HCT116 (cell line): ENCODE measurements around the gene DOCK1. TPM values are rescaled to one million over a fixed set of nuclear protein-coding genes. Genes with fewer than 3 reads are reported as not detected.

Experiments used
- ATAC-seq: fragments of 200-7000 bp; cut with Tn5 transposase; 2 replicates; pipeline ENCODE4 v1.9.1; 2020; ENCODE audit warnings: mild to moderate bottlenecking, moderate library complexity
- BruUV-seq: library from RNA; stranded (reverse); fragments of 400-500 nt; replicated peaks from 2 replicates; lab custom pipeline; 2021; lab: Mats Ljungman, UMichigan
- CTCF ChIA-PET: fragments of 300-600 bp; sonication (Branson Sonifier 250); formaldehyde crosslinking; loops from one replicate; lab custom pipeline; 2021; ENCODE audit warnings: antibody characterized with exemption; lab: Charles Lee
- POLR2A ChIA-PET: fragments of 300-600, 350-600 bp; sonication (Branson Sonifier 250); formaldehyde crosslinking; loops from one replicate; lab custom pipeline; 2021; ENCODE audit warnings: antibody characterized with exemption; lab: Charles Lee
- RAD21 ChIA-PET, 2 experiments: fragments of 300-600 bp; sonication (Branson Sonifier 250); formaldehyde crosslinking; loops; one replicate each; lab custom pipeline; 2023; ENCODE audit warnings: low total read pairs in 2 of 2; ENCODE audit not compliant: uncharacterized antibody in 2 of 2, unreplicated experiment in 2 of 2, low non-redundant PET in 1 of 2; lab: Charles Lee
- DNase-seq: peaks from one replicate; pipeline ENCODE4 v3.0.0-alpha.2; 2010; ENCODE audit warnings: low read depth, low spot score
- H2AFZ ChIP-seq: fragments of 200-600 bp; shearing (Covaris generic), sonication (generic); 2 replicates; pipeline ENCODE4 v1.6.1; 2017; ENCODE audit warnings: low read depth, mixed run types, mixed read lengths, antibody characterized with exemption, low read length; ENCODE audit not compliant: poor library complexity, severe bottlenecking
- H3K27ac ChIP-seq: 2 replicates; pipeline ENCODE4 v1.5.1; 2012; ENCODE audit warnings: low read depth, low read length
- H3K27me3 ChIP-seq: fragments of 200-600 bp; sonication (generic); 2 replicates; pipeline ENCODE4 v1.6.1; 2016; ENCODE audit warnings: mixed run types, low read length, mixed read lengths; ENCODE audit not compliant: insufficient read depth
- H3K36me3 ChIP-seq, 2 experiments: fragments of 200-500 bp in 1 of 2; fragments of 200-600 bp in 1 of 2; sonication (Bioruptor generic) in 1 of 2; sonication (generic) in 1 of 2; 2 replicates each; pipeline versions ENCODE4 v1.5.1 to v1.6.1; 2014 to 2016; ENCODE audit warnings: low read length in 2 of 2, inconsistent platforms in 1 of 2, mixed read lengths in 1 of 2, mixed run types in 1 of 2; ENCODE audit not compliant: insufficient read depth in 2 of 2, control insufficient read depth in 1 of 2
- H3K4me1 ChIP-seq, 2 experiments: fragments of 200-600 bp in 1 of 2; sonication (generic) in 1 of 2; 2 replicates each; pipeline versions ENCODE4 v1.5.1 to v1.6.1; 2012 to 2017; ENCODE audit warnings: low read length in 2 of 2, inconsistent platforms in 1 of 2, mild to moderate bottlenecking in 1 of 2, mixed read lengths in 1 of 2, mixed run types in 1 of 2, moderate library complexity in 1 of 2; ENCODE audit not compliant: insufficient read depth in 2 of 2, control insufficient read depth in 1 of 2
- H3K4me2 ChIP-seq: fragments of 200-600 bp; sonication (generic); 2 replicates; pipeline ENCODE4 v1.6.1; 2017; ENCODE audit warnings: mixed run types, low read length, mixed read lengths
- H3K4me3 ChIP-seq, 2 experiments: fragments of 200-600 bp in 1 of 2; sonication (generic) in 1 of 2; replicated peaks in 1 of 2; 2 replicates each; pipeline ENCODE4 v1.5.1; 2011 to 2016; ENCODE audit warnings: low read length in 2 of 2, control low read depth in 1 of 2, low read depth in 1 of 2, mild to moderate bottlenecking in 1 of 2, mixed read lengths in 1 of 2, mixed run types in 1 of 2
- H3K79me2 ChIP-seq: fragments of 200-600 bp; sonication (generic); 2 replicates; pipeline ENCODE4 v1.6.1; 2017; ENCODE audit warnings: mild to moderate bottlenecking, mixed run types, low read length, moderate library complexity, mixed read lengths; ENCODE audit not compliant: insufficient read depth
- H3K9ac ChIP-seq: fragments of 200-600 bp; sonication (generic); 2 replicates; pipeline ENCODE4 v1.6.1; 2016; ENCODE audit warnings: low read length, mixed read lengths
- H3K9me2 ChIP-seq: fragments of 200-600 bp; sonication (generic), shearing (Covaris generic); 2 replicates; pipeline ENCODE4 v1.6.1; 2017; ENCODE audit warnings: mixed run types, mild to moderate bottlenecking, moderate library complexity; ENCODE audit not compliant: insufficient read depth
- H3K9me3 ChIP-seq, 2 experiments: fragments of 200-500 bp in 1 of 2; fragments of 200-600 bp in 1 of 2; sonication (Bioruptor generic) in 1 of 2; sonication (generic) in 1 of 2; 2 replicates each; pipeline ENCODE4 v1.6.1; 2014 to 2017; ENCODE audit warnings: low read length in 2 of 2, mixed read lengths in 2 of 2, inconsistent platforms in 1 of 2, low read depth in 1 of 2, mild to moderate bottlenecking in 1 of 2, mixed run types in 1 of 2, moderate library complexity in 1 of 2; ENCODE audit not compliant: control insufficient read depth in 1 of 2, insufficient read depth in 1 of 2
- H4K20me1 ChIP-seq: fragments of 200-600 bp; sonication (generic), shearing (Covaris generic); 2 replicates; pipeline ENCODE4 v1.6.1; 2017; ENCODE audit warnings: mixed run types, mild to moderate bottlenecking, moderate library complexity; ENCODE audit not compliant: insufficient read depth
- ATF3 ChIP-seq: IDR thresholded peaks from 2 replicates; pipeline ENCODE4 v1.6.1; 2012
- CTCF ChIP-seq, 3 experiments: fragments of 200-600 bp in 1 of 3; sonication (generic) in 1 of 3; IDR thresholded peaks in 2 of 3; conservative IDR thresholded peaks in 1 of 3; 2 replicates each; pipeline ENCODE4 v1.5.1; 2012 to 2017; ENCODE audit warnings: low read depth in 2 of 3, low read length in 2 of 3, antibody characterized with exemption in 1 of 3, borderline replicate concordance in 1 of 3, control low read depth in 1 of 3, mild to moderate bottlenecking in 1 of 3, mixed read lengths in 1 of 3, mixed run types in 1 of 3, moderate library complexity in 1 of 3; ENCODE audit not compliant: insufficient read depth in 1 of 3
- ELF1 ChIP-seq: IDR thresholded peaks from 2 replicates; pipeline ENCODE4 v1.6.1; 2012; ENCODE audit warnings: low read depth, borderline replicate concordance
- EZH2 ChIP-seq: fragments of 200-600 bp; sonication (generic); IDR thresholded peaks from 2 replicates; pipeline ENCODE4 v1.6.1; 2017; ENCODE audit warnings: antibody characterized with exemption, mixed run types
- EZH2phosphoT487 ChIP-seq: fragments of 200-600 bp; IDR thresholded peaks from 2 replicates; pipeline ENCODE4 v1.6.1; 2018; ENCODE audit warnings: antibody characterized with exemption, borderline replicate concordance
- POLR2A ChIP-seq: IDR thresholded peaks from 2 replicates; pipeline ENCODE4 v1.7.0; 2011; ENCODE audit warnings: borderline replicate concordance; ENCODE audit not compliant: insufficient read depth, insufficient read length; ENCODE audit errors: extremely low read depth
- POLR2AphosphoS5 ChIP-seq: IDR thresholded peaks from 2 replicates; pipeline ENCODE4 v1.6.1; 2011; ENCODE audit warnings: mild to moderate bottlenecking, low read depth, low read length, moderate library complexity
- RAD21 ChIP-seq: IDR thresholded peaks from 2 replicates; pipeline ENCODE4 v1.6.1; 2012; ENCODE audit warnings: low read depth, mild to moderate bottlenecking
- SIN3A ChIP-seq: IDR thresholded peaks from 2 replicates; pipeline ENCODE4 v1.6.1; 2012; ENCODE audit warnings: low read depth
- TCF7L2 ChIP-seq: IDR thresholded peaks from 2 replicates; pipeline ENCODE4 v1.7.0; 2011; ENCODE audit warnings: borderline replicate concordance, inconsistent platforms; ENCODE audit not compliant: insufficient read depth, insufficient read length; ENCODE audit errors: extremely low read depth
- ZNF274 ChIP-seq: fragments of 200-500 bp; sonication (Bioruptor generic); IDR thresholded peaks from 2 replicates; pipeline ENCODE4 v1.6.1; 2014; ENCODE audit warnings: mild to moderate bottlenecking, low read depth, low read length, inconsistent platforms
- intact Hi-C: fragments of 100-400 bp; cut with micrococcal nuclease; formaldehyde crosslinking; loops from 2 replicates; pipeline ENCODE4 v1.10.0; 2022
- total RNA-seq: library from RNA; stranded (reverse); gene quantifications from one replicate; pipeline ENCODE4 v1.2.1, GENCODE V29; 2021; ENCODE audit not compliant: unreplicated experiment

DOCK1 gene
- total RNA-seq, 1 experiment from 2014 or later: 46.5 TPM

- TF ChIP-seq RAD21 (no peak), TCF7L2 (no peak), ATF3 (no peak)
- TF ChIP-seq, all 23 proteins: peak for 0
Observed at GRCh38 chr10:127047878-127048238, 142.6 kb downstream of the DOCK1 start (continued).

- Histone ChIP-seq H3K36me3 (peaks cover 0 to 2% of the 10 kb centered on the region in 2 experiments; a peak in 2 of 4 replicates), H2AFZ (no peak overlapping the region), H3K4me2 (no peak overlapping the region), H3K79me2 (no peaks in the 10 kb centered on the region), H4K20me1 (no peaks in the 10 kb centered on the region; the same call in 1 of the 2 replicates)
- ChIA-PET POLR2A (no interaction called here), CTCF (no interaction called here)
- BruUV-seq: no TSS peak
- TF ChIP-seq POLR2A (no peak), POLR2AphosphoS5 (no peak), ZNF274 (no peak), RAD21 (no peak)
- TF ChIP-seq, all 23 proteins: peak for 0
- H3K27ac ChIP-seq: no peak overlapping the region
- DNase-seq (no peak), ATAC-seq (no peak)
- no peaks in the 10 kb centered on the region for H3K9me2 ChIP-seq
- H3K27me3 ChIP-seq: no peaks in the 10 kb centered on the region
- RAD21 ChIA-PET: no interaction called here
- no peak overlapping the region for H3K4me3 ChIP-seq
- intact Hi-C loops: no loop called here
- H3K4me1 ChIP-seq: no peaks in the 10 kb centered on the region
- no peak overlapping the region for H3K9ac ChIP-seq
- H3K9me3 ChIP-seq: no peaks in the 10 kb centered on the region
Observed at GRCh38 chr10:127048630-127049029, 143.4 kb downstream of the DOCK1 start.

GRCh38 chr10:127052001-127052400 is 146.8 kb downstream of the DOCK1 start:
- Histone ChIP-seq H3K9ac (no peak overlapping the region), H3K27ac (no peak overlapping the region), H3K4me1 (no peaks in the 10 kb centered on the region), H3K36me3 (peaks cover 0 to 2% of the 10 kb centered on the region in 2 experiments; a peak in 1 of 4 replicates), H4K20me1 (no peaks in the 10 kb centered on the region; the same call in 1 of the 2 replicates), H3K9me3 (no peaks in the 10 kb centered on the region), H3K27me3 (no peaks in the 10 kb centered on the region), H3K79me2 (no peaks in the 10 kb centered on the region), H3K4me2 (no peak overlapping the region), H3K4me3 (no peak overlapping the region), H3K9me2 (no peaks in the 10 kb centered on the region), H2AFZ (no peak overlapping the region)
- DNase-seq (no peak), ATAC-seq (no peak)
- TF ChIP-seq EZH2 (no peak), SIN3A (no peak), CTCF (IDR thresholded peaks at IDR 0.05 in 2 of 3, conservative IDR thresholded peaks at IDR 0.05 in 1 of 3; ENCODE audit: borderline replicate concordance in 1 of 3, insufficient read depth in 1 of 3, low read depth in 2 of 3, low read length in 2 of 3) (no peak), TCF7L2 (no peak), EZH2phosphoT487 (no peak), POLR2A (no peak), POLR2AphosphoS5 (no peak), ELF1 (no peak)
- ChIA-PET POLR2A (interaction anchor here (0.8 kb wide), 1 partner anchor 150 kb away, joined by 3 read pairs; no protein-coding TSS in a partner anchor), CTCF (no interaction called here), RAD21 (no interaction called here)
- no TSS peak for BruUV-seq
- intact Hi-C loops: no loop called here
